ENCODE results near the gene RNF220. TPM values are rescaled to one million over a fixed set of nuclear protein-coding genes. Genes with fewer than 3 reads are reported as not detected.

RNF220 gene
- polyA plus RNA-seq, 2 donors = 32.7 to 47.8 TPM

DNA sequence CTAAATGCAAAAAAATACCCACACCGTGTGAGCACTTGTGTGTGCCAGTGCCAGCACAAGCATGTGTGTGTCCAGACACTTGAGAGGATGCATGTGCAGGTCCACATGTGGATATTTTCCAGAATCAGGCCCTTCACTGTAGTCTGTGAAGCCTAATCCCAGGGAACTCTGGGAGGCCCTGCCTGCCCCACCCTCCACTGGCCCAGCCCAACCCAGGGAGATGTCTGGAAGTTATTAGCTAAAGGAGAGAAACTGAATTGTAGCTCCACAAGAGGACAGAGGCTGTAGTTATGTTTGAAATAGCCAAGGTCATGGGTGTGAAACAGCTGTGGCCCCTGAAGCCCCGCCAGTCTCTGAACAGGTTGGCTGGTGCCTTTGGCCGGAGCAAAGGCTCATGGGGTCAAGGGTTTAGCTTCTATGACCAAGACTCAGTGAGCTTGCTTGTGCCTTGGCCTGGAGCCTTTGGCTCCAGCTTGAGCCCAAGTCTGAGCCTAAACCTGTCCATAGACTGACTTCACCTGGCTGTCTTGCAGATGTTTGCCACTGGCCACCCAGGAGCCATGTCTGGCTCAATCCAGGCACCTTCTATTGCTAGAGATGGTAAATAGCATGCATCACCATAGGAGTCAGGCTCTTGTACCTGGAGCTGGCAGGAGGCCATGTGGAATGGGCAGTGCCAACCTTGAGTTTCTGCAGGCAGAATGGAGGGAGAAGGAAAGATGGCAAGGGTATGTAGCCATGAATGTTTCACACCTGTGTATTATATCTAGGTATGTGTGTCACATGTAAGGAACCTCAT is 199.3 kb downstream of the RNF220 start:
- H3K36me3 ChIP-seq (ENCODE audit: control insufficient read depth in 2 of 2, insufficient read depth in 2 of 2, low read length in 1 of 2) = no peaks in the 10 kb centered on the region
- 68 to 79% methylated on average over 3 of the region's 3 CpGs for WGBS, 2 donors
- H3K27me3 ChIP-seq (ENCODE audit: control insufficient read depth in 1 of 2, insufficient read depth in 2 of 2, low read length in 2 of 2) = no peaks in the 10 kb centered on the region

DNA sequence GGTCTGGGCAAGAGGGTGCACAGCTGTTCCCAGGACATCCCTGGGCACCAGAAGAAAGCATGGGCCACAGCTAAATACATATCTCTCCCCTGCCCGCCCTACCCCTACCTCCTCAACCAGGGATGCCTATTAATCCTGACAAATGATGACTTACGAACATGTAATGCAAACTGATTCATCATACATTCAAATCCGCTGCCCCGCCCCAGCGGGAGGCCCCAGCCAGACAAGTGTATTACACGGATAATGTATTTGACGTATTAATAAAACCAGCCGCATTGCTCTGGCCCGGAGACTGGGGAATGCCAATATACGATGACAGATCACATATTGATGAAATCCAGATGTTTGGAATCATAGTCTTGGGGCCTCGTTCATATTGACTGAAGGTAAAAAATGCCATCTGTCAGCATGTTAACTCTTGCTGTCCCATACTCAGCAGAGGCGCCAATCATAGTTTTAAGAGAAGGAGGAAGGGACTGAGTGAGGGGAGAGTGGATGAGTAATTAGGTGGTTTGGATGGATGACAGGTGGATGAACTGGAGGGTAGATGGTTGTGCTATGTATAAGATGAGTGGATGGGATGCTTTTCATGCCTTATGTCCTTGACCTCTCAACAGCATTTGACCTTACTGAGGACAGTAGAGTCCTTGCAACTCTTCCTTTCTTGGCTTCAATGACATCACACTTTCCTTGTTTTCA is 201.0 kb downstream of the RNF220 start:
- 69 to 73% methylated on average over 12 of the region's 12 CpGs for WGBS, 2 donors
- no peaks in the 10 kb centered on the region for H3K27me3 ChIP-seq (ENCODE audit: control insufficient read depth in 1 of 2, insufficient read depth in 2 of 2, low read length in 2 of 2)
- H3K4me1 ChIP-seq (ENCODE audit: control insufficient read depth in 2 of 2, insufficient read depth in 2 of 2, low read length in 1 of 2) = no peaks in the 10 kb centered on the region
- no peaks in the 10 kb centered on the region for H3K36me3 ChIP-seq (ENCODE audit: control insufficient read depth in 2 of 2, insufficient read depth in 2 of 2, low read length in 1 of 2)
- no peak overlapping the region for H3K27ac ChIP-seq (ENCODE audit: low read depth in 2 of 2, low read length in 1 of 2)
- H3K9me3 ChIP-seq (ENCODE audit: control insufficient read depth in 2 of 2, insufficient read depth in 1 of 2, low read depth in 1 of 2, low read length in 1 of 2) = no peaks in the 10 kb centered on the region
- H3K4me3 ChIP-seq (ENCODE audit: low read depth in 1 of 2, low read length in 2 of 2) = no peak overlapping the region

More for the DNA sequence above, 199.3 kb downstream of the RNF220 start:
- Histone ChIP-seq H3K27ac (ENCODE audit: low read depth in 2 of 2, low read length in 1 of 2) (no peak overlapping the region), H3K4me1 (ENCODE audit: control insufficient read depth in 2 of 2, insufficient read depth in 2 of 2, low read length in 1 of 2) (no peaks in the 10 kb centered on the region), H3K9me3 (ENCODE audit: control insufficient read depth in 2 of 2, insufficient read depth in 1 of 2, low read depth in 1 of 2, low read length in 1 of 2) (no peaks in the 10 kb centered on the region), H3K4me3 (ENCODE audit: low read depth in 1 of 2, low read length in 2 of 2) (no peak overlapping the region)

DNA sequence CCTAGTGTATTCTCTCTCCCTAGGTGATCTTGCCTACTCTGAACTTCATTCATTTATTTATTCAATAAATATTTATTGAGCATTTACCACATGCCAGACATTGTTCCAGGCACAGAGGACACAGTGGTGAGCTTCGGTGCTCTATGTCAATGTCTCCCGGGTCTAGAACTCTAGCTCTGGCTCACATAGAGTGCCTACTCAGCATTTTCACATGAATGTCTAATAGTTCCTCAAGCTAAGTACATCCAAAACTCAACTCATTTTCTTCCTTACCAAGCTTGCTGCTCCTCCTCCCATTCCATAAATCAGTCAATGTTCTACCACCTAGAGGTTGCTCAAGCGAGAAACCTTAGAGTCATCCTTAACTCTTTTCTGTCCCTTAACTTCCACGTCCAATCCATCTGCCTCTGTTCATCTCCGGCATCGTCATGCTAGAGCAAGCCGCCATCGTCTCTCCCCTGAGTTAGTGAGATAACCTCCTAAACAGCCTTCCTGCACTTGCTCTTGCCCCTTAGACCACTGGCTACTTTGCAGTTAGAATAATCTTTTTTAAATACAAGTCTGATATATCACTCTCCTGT is 201.7 kb downstream of the RNF220 start:
- Histone ChIP-seq H3K27me3 (ENCODE audit: control insufficient read depth in 1 of 2, insufficient read depth in 2 of 2, low read length in 2 of 2) (no peaks in the 10 kb centered on the region), H3K4me3 (ENCODE audit: low read depth in 1 of 2, low read length in 2 of 2) (no peak overlapping the region), H3K27ac (ENCODE audit: low read depth in 2 of 2, low read length in 1 of 2) (no peak overlapping the region), H3K9me3 (ENCODE audit: control insufficient read depth in 2 of 2, insufficient read depth in 1 of 2, low read depth in 1 of 2, low read length in 1 of 2) (no peaks in the 10 kb centered on the region), H3K4me1 (ENCODE audit: control insufficient read depth in 2 of 2, insufficient read depth in 2 of 2, low read length in 1 of 2) (no peaks in the 10 kb centered on the region), H3K36me3 (ENCODE audit: control insufficient read depth in 2 of 2, insufficient read depth in 2 of 2, low read length in 1 of 2) (no peaks in the 10 kb centered on the region)
- WGBS, 2 donors = 84 to 90% methylated on average over 8 of the region's 8 CpGs

DNA sequence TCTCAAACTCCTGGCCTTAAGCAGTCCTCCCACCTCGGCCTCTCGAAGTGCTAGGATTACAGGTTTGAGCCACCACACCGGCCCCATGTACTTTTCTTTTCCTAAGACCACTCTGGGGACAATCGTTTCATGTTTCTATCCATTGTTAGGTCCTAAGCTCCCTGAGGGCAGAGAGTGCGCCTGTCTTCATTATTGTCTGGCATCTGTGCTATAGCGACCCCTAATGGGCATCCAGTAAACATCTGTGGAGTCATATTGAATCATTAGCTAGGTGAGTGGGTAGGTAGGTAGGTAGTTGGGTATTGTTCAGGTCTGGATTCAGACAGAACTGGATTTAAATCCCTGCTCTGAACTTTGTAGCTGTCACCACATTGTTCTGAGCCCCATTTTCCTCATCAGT is 203.1 kb downstream of the RNF220 start:
- 79 to 86% methylated on average over 6 of the region's 6 CpGs for WGBS, 2 donors
- no peak overlapping the region for H3K4me3 ChIP-seq (ENCODE audit: low read depth in 1 of 2, low read length in 2 of 2)
- H3K4me1 ChIP-seq (ENCODE audit: control insufficient read depth in 2 of 2, insufficient read depth in 2 of 2, low read length in 1 of 2) = no peaks in the 10 kb centered on the region
- H3K27ac ChIP-seq (ENCODE audit: low read depth in 2 of 2, low read length in 1 of 2) = no peak overlapping the region
- H3K36me3 ChIP-seq (ENCODE audit: control insufficient read depth in 2 of 2, insufficient read depth in 2 of 2, low read length in 1 of 2) = no peaks in the 10 kb centered on the region
- no peaks in the 10 kb centered on the region for H3K9me3 ChIP-seq (ENCODE audit: control insufficient read depth in 2 of 2, insufficient read depth in 1 of 2, low read depth in 1 of 2, low read length in 1 of 2)
- no peaks in the 10 kb centered on the region for H3K27me3 ChIP-seq (ENCODE audit: control insufficient read depth in 1 of 2, insufficient read depth in 2 of 2, low read length in 2 of 2)

DNA sequence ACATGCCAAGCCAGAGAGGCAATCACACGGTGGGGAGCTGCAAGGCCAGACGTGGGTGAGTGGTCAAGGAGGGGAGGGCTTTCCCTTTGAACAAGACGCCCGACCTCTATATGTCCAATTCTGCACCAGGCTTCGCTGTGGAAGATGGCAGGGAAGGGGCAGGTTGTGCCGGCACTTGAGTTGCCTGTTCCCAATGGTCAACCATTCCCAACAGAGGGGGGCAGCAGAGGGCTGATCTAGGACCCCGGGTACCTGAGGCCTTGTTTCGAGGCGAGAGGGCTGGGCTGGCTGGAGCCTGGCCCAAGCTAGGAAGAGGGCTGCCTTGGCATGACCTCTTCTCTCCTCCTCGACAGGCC is 204.3 kb downstream of the RNF220 start:
- Histone ChIP-seq H3K4me3 (ENCODE audit: low read depth in 1 of 2, low read length in 2 of 2) (no peak overlapping the region), H3K27ac (ENCODE audit: low read depth in 2 of 2, low read length in 1 of 2) (no peak overlapping the region)
- WGBS, 2 donors = 52 to 55% methylated on average over 10 of the region's 10 CpGs

DNA sequence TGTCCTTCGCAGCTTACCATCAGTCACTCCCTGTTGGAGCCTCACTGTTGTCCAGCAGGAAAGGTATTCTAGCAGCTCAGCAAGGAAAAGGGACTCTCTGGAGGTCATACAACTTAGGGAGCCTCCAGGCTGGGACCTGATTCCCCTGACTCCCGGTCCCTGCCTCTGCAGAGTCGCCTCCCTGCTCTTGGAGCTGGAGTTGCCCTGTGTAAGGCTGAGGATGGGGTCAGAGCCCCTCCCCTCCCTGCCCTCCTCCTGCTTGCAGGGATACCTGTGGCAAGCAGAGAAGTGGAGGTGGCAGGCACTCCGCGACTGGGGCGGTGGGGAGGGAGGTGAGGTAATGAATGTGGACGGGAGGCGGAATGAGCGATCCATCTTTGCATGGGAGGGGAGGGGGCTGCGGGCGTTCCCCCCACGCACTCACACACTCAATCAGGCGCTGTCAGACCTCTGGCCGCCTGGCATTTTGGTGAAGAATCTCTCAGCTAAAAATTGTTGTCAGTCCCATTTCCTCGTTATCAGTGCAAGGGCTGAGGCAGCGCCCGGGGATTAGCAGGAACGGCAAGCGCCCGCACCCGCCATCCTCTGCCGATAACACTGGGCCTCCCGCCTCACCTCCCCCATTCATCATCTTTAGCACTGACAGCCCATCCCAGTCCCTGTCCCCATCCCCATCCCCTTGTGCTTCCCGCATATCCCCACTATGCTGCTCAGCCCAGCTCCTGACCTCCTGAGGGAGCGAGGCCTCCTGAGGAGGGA is 204.9 kb downstream of the RNF220 start:
- 80 to 84% methylated on average over 24 to 25 of the region's 25 CpGs for WGBS, 2 donors
- Histone ChIP-seq H3K4me1 (ENCODE audit: control insufficient read depth in 2 of 2, insufficient read depth in 2 of 2, low read length in 1 of 2) (no peaks in the 10 kb centered on the region), H3K27me3 (ENCODE audit: control insufficient read depth in 1 of 2, insufficient read depth in 2 of 2, low read length in 2 of 2) (no peaks in the 10 kb centered on the region), H3K27ac (ENCODE audit: low read depth in 2 of 2, low read length in 1 of 2) (no peak overlapping the region), H3K36me3 (ENCODE audit: control insufficient read depth in 2 of 2, insufficient read depth in 2 of 2, low read length in 1 of 2) (no peaks in the 10 kb centered on the region), H3K9me3 (ENCODE audit: control insufficient read depth in 2 of 2, insufficient read depth in 1 of 2, low read depth in 1 of 2, low read length in 1 of 2) (no peaks in the 10 kb centered on the region), H3K4me3 (ENCODE audit: low read depth in 1 of 2, low read length in 2 of 2) (no peak overlapping the region)

More for the DNA sequence above, 204.3 kb downstream of the RNF220 start:
- Histone ChIP-seq H3K36me3 (ENCODE audit: control insufficient read depth in 2 of 2, insufficient read depth in 2 of 2, low read length in 1 of 2) (no peaks in the 10 kb centered on the region), H3K27me3 (ENCODE audit: control insufficient read depth in 1 of 2, insufficient read depth in 2 of 2, low read length in 2 of 2) (no peaks in the 10 kb centered on the region), H3K4me1 (ENCODE audit: control insufficient read depth in 2 of 2, insufficient read depth in 2 of 2, low read length in 1 of 2) (no peaks in the 10 kb centered on the region), H3K9me3 (ENCODE audit: control insufficient read depth in 2 of 2, insufficient read depth in 1 of 2, low read depth in 1 of 2, low read length in 1 of 2) (no peaks in the 10 kb centered on the region)

DNA sequence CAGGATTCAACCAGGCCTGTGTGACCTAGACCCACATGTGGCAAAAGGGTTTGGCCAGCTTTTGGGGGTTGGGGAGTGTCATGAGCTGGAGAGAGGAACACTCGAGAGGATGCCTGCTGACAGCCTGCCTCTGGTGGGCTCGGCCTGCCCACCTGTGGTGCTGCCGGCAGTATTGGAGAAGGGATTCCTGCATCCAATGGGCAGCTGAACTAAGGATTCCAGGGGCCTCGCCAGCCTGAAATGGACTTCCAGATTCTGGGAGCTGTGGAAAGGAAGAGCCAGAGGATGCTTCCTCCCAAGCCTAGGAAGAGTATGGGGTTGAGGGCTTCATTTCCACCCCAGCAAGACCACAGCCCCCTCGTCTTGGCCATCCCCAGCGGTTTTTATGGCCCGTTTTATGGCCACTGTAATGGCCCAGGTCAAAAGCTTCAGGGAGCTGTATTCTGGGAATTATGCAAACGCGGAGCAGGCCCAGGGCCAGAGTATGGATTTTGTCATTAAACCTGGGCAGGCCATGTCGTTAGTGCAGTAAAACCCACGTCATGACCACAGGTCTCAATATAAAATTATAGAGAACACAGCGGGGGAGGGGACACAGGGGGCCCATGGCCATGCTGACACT is 205.6 kb downstream of the RNF220 start:
- no peaks in the 10 kb centered on the region for H3K4me1 ChIP-seq (ENCODE audit: control insufficient read depth in 2 of 2, insufficient read depth in 2 of 2, low read length in 1 of 2)
- H3K9me3 ChIP-seq (ENCODE audit: control insufficient read depth in 2 of 2, insufficient read depth in 1 of 2, low read depth in 1 of 2, low read length in 1 of 2) = no peaks in the 10 kb centered on the region
- WGBS, 2 donors = 69 to 70% methylated on average over 12 of the region's 12 CpGs
- no peaks in the 10 kb centered on the region for H3K36me3 ChIP-seq (ENCODE audit: control insufficient read depth in 2 of 2, insufficient read depth in 2 of 2, low read length in 1 of 2)
- H3K27me3 ChIP-seq (ENCODE audit: control insufficient read depth in 1 of 2, insufficient read depth in 2 of 2, low read length in 2 of 2) = no peaks in the 10 kb centered on the region
- H3K27ac ChIP-seq (ENCODE audit: low read depth in 2 of 2, low read length in 1 of 2) = no peak overlapping the region
- no peak overlapping the region for H3K4me3 ChIP-seq (ENCODE audit: low read depth in 1 of 2, low read length in 2 of 2)

DNA sequence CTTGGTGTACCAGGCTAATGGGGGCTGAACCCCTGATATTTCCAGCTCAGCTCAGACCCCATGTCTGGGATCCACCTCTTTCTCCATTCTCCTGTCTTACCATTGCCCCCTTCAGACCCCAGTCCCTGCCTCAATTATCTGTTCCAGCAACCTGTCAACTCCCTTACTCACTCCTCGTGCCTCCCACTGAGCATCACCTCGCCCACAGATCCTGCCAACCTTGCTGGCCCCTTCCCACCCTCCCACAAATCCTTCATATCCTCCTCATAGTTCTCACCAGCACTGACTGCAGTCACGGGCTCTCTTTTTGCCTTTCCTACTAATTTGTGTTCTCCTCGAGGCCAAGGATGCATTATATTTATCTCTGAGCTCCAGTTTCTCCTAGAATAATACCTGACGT is 206.4 kb downstream of the RNF220 start:
- Histone ChIP-seq H3K36me3 (ENCODE audit: control insufficient read depth in 2 of 2, insufficient read depth in 2 of 2, low read length in 1 of 2) (no peaks in the 10 kb centered on the region), H3K27ac (ENCODE audit: low read depth in 2 of 2, low read length in 1 of 2) (no peak overlapping the region), H3K4me3 (ENCODE audit: low read depth in 1 of 2, low read length in 2 of 2) (no peak overlapping the region), H3K9me3 (ENCODE audit: control insufficient read depth in 2 of 2, insufficient read depth in 1 of 2, low read depth in 1 of 2, low read length in 1 of 2) (no peaks in the 10 kb centered on the region), H3K4me1 (ENCODE audit: control insufficient read depth in 2 of 2, insufficient read depth in 2 of 2, low read length in 1 of 2) (no peaks in the 10 kb centered on the region), H3K27me3 (ENCODE audit: control insufficient read depth in 1 of 2, insufficient read depth in 2 of 2, low read length in 2 of 2) (no peaks in the 10 kb centered on the region)
- 73 to 78% methylated on average over 5 of the region's 5 CpGs for WGBS, 2 donors

DNA sequence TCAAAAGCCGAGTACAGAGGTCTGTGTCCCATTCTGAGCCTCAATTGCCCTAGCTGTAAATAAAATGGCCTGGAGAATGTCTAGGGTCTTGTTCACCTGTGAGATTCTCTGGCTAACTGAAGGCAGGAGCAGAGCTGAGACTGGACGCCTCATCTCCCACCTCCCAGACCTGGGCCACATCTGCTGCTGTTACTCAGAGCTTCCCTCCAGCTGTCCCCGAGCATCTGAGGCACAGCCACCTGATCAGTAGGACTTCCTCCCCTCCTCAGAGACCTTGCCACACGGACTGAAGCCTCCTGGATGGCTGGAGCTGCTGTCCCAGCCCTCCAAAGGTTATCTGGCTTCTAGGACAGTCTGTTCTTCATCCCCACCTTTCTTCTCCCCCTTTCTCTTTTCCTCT is 206.8 kb downstream of the RNF220 start:
- Histone ChIP-seq H3K36me3 (ENCODE audit: control insufficient read depth in 2 of 2, insufficient read depth in 2 of 2, low read length in 1 of 2) (no peaks in the 10 kb centered on the region), H3K4me1 (ENCODE audit: control insufficient read depth in 2 of 2, insufficient read depth in 2 of 2, low read length in 1 of 2) (peaks cover 0 to 2% of the 10 kb centered on the region in 2 donors), H3K4me3 (ENCODE audit: low read depth in 1 of 2, low read length in 2 of 2) (no peak overlapping the region), H3K27me3 (ENCODE audit: control insufficient read depth in 1 of 2, insufficient read depth in 2 of 2, low read length in 2 of 2) (no peaks in the 10 kb centered on the region), H3K9me3 (ENCODE audit: control insufficient read depth in 2 of 2, insufficient read depth in 1 of 2, low read depth in 1 of 2, low read length in 1 of 2) (no peaks in the 10 kb centered on the region), H3K27ac (ENCODE audit: low read depth in 2 of 2, low read length in 1 of 2) (no peak overlapping the region)
- 69 to 71% methylated on average over 4 of the region's 4 CpGs for WGBS, 2 donors

Measured in esophagus (tissue), 2 donors.